ENCODE measurements around the gene MT1B. TPM values are rescaled to one million over a fixed set of nuclear protein-coding genes. Genes with fewer than 3 reads are reported as not detected.

MT1B gene
- total RNA-seq, 1 donor from 2014 or later, result not detected

DNA sequence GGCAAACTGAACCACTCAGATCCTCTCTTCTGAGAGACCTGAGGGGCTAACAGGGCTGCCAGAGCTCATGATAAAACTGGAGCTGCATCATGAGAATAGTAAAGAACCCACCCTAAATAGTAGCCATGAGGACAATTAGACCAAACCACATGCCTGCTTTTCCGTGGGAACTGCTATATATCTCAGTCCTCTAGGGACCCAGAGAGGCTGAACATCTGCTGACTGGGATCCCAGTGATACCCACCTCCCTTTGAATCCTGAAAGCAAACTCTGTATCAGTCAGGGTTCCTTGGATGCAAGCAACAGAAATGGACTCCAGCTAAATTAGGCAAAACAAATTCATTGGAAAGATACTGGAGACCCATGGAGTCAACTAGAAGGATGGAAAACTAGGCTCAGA is 37.1 kb downstream of the MT1B start:
- Mint-ChIP-seq H3K9me3 (ENCODE audit: unreplicated experiment) (peaks cover 9% of the 10 kb centered on the region), H3K36me3 (ENCODE audit: unreplicated experiment) (peaks cover 8% of the 10 kb centered on the region), H3K27me3 (ENCODE audit: unreplicated experiment) (no peaks in the 10 kb centered on the region), H3K4me1 (ENCODE audit: unreplicated experiment) (peaks cover 39% of the 10 kb centered on the region), H3K27ac (ENCODE audit: unreplicated experiment) (no peak overlapping the region), H3K4me3 (ENCODE audit: unreplicated experiment) (no peak overlapping the region)
- no peak for DNase-seq (ENCODE audit: extremely low spot score, unreplicated experiment)
- TF ChIP-seq, protein P1, sequence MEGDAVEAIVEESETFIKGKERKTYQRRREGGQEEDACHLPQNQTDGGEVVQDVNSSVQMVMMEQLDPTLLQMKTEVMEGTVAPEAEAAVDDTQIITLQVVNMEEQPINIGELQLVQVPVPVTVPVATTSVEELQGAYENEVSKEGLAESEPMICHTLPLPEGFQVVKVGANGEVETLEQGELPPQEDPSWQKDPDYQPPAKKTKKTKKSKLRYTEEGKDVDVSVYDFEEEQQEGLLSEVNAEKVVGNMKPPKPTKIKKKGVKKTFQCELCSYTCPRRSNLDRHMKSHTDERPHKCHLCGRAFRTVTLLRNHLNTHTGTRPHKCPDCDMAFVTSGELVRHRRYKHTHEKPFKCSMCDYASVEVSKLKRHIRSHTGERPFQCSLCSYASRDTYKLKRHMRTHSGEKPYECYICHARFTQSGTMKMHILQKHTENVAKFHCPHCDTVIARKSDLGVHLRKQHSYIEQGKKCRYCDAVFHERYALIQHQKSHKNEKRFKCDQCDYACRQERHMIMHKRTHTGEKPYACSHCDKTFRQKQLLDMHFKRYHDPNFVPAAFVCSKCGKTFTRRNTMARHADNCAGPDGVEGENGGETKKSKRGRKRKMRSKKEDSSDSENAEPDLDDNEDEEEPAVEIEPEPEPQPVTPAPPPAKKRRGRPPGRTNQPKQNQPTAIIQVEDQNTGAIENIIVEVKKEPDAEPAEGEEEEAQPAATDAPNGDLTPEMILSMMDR (IDR thresholded peaks at IDR 0.05), result no peak

GRCh38 chr16:56689171-56689570 is 37.5 kb downstream of the MT1B start:
- H3K36me3 Mint-ChIP-seq (ENCODE audit: unreplicated experiment), result peaks cover 8% of the 10 kb centered on the region
- no peak overlapping the region for H3K4me3 Mint-ChIP-seq (ENCODE audit: unreplicated experiment)
- TF ChIP-seq, protein P1 (IDR thresholded peaks at IDR 0.05), result no peak
- H3K27ac Mint-ChIP-seq (ENCODE audit: unreplicated experiment), result peak overlapping the region; percentile 75
- H3K27me3 Mint-ChIP-seq (ENCODE audit: unreplicated experiment), result no peaks in the 10 kb centered on the region
- peaks cover 9% of the 10 kb centered on the region for H3K9me3 Mint-ChIP-seq (ENCODE audit: unreplicated experiment)
- H3K4me1 Mint-ChIP-seq (ENCODE audit: unreplicated experiment), result peaks cover 35% of the 10 kb centered on the region
- no peak for DNase-seq (ENCODE audit: extremely low spot score, unreplicated experiment)

DNA sequence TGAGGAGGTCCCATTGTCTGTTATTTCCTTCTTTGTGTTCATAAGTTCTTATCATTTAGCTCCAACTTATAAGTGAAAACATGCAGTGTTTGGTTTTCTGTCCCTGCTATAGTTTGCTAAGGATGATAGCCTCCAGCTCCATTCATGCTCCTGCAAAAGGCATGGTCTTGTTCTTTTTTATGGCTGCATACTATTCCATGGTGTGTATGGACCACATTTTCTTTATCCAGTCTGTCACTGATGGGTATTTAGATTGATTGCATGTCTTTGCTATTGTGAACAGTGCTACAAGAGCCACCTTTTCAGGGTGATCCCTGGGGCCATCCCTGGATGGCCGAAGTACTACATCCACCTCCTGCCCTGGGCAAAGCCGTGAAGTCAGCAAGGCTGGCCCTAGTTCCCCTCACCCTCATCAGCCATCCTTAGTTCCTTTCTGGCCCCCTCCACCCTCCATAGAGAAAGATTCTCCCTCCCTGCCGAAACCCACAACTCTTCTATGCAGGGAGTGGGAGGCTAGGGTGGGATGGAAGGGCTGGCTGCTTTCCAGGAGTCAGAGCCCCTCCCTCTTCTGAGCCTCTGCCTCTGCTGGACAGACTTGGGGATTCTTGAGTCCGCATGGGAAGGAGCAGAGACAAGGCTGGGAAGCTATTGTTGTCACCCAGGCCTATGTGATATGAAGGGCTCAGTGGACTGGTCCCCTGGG is 38.9 kb downstream of the MT1B start:
- Mint-ChIP-seq H3K27ac (ENCODE audit: unreplicated experiment) (no peak overlapping the region), H3K36me3 (ENCODE audit: unreplicated experiment) (peaks cover 8% of the 10 kb centered on the region), H3K9me3 (ENCODE audit: unreplicated experiment) (peaks cover 9% of the 10 kb centered on the region), H3K4me3 (ENCODE audit: unreplicated experiment) (no peak overlapping the region), H3K4me1 (ENCODE audit: unreplicated experiment) (peaks cover 30% of the 10 kb centered on the region), H3K27me3 (ENCODE audit: unreplicated experiment) (no peaks in the 10 kb centered on the region)
- no peak for DNase-seq (ENCODE audit: extremely low spot score, unreplicated experiment)
- TF ChIP-seq, protein P1 (IDR thresholded peaks at IDR 0.05), result no peak

DNA sequence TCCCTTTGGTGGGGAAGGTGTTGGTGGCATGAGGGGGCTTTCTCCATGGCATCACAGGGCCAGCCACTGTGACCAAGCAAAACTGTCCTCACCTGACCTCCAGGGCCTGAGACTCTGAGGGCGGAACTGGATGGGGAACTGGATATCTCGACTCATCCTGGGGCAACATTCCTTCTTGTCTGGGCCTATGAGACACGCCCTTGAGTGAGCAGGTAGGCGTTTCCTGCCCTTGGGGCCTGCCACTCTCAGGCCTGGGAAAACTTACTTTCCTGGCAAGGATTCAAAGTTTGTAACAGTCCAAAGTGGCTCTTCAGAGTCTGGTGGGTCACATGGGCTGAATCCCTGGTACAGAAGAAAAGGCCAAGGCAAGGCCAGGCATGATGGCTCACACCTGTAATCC is 40.2 kb downstream of the MT1B start:
- TF ChIP-seq, protein P1 (IDR thresholded peaks at IDR 0.05), result no peak
- Mint-ChIP-seq H3K4me1 (ENCODE audit: unreplicated experiment) (peaks cover 30% of the 10 kb centered on the region), H3K4me3 (ENCODE audit: unreplicated experiment) (no peak overlapping the region), H3K9me3 (ENCODE audit: unreplicated experiment) (peaks cover 4% of the 10 kb centered on the region), H3K27me3 (ENCODE audit: unreplicated experiment) (no peaks in the 10 kb centered on the region), H3K27ac (ENCODE audit: unreplicated experiment) (peak overlapping the region; percentile 73), H3K36me3 (ENCODE audit: unreplicated experiment) (peaks cover 3% of the 10 kb centered on the region)
- DNase-seq (ENCODE audit: extremely low spot score, unreplicated experiment), result no peak

GRCh38 chr16:56695246-56695645 is 43.6 kb downstream of the MT1B start:
- Mint-ChIP-seq H3K27ac (ENCODE audit: unreplicated experiment) (no peak overlapping the region), H3K4me1 (ENCODE audit: unreplicated experiment) (peaks cover 18% of the 10 kb centered on the region), H3K36me3 (ENCODE audit: unreplicated experiment) (no peaks in the 10 kb centered on the region)

More at GRCh38 chr16:56695246-56695645, 43.6 kb downstream of the MT1B start:
- Mint-ChIP-seq H3K4me3 (ENCODE audit: unreplicated experiment) (no peak overlapping the region), H3K27me3 (ENCODE audit: unreplicated experiment) (no peaks in the 10 kb centered on the region), H3K9me3 (ENCODE audit: unreplicated experiment) (no peaks in the 10 kb centered on the region)
- DNase-seq (ENCODE audit: extremely low spot score, unreplicated experiment), result no peak
- TF ChIP-seq, protein P1 (IDR thresholded peaks at IDR 0.05), result no peak

Data from osteocyte (in vitro differentiated cells).